Stimulated activated naive CD4-positive, alpha-beta T cell treated with Interleukin-2 at 50 U/mL for 16 hours (primary cell): ENCODE measurements around the gene N4BP2L2.

Source experiments
- DNase-seq: peaks from one replicate; lab custom pipeline; 2025; lab: John Stamatoyannopoulos, UW

N4BP2L2 gene

DNA sequence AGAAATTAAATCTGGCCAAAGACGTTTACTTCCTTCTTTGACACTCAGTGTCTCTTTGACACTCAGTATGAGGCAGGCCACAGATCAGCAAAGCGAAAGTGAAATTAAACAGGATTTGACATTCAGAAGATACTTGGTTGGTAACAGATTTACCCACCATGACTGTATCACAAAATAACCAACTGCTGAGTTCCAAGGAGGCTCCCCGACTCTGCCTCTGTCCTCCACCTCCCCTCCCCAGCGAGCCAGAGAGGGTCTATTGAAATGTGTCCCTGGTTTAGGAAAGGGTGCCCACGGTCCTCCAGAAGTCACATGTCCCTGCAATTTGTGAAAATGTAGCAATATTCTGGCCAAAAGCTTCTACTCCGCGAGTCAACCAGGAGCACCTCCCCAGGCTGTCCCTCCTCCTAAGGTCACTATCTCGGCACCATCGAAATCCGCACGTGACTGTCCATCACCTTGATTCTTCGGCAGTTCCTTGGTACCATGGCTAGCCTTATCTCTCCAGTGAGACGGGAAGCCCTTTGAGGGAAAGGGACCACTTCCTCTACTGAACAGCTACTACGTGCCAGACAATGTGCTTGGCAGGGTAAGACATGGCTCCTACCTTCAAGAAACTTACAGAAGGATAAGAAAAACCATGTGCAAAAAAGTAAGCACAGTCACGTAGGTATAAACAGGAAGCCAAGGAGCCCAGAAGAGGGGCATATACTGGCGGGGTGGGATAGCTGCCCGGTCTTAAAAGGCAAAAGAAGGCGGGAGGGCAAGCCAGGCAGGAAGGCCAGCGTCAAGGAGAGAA, 112.2 kb downstream of the N4BP2L2 start:
- peak; percentile 25 for DNase-seq

DNA sequence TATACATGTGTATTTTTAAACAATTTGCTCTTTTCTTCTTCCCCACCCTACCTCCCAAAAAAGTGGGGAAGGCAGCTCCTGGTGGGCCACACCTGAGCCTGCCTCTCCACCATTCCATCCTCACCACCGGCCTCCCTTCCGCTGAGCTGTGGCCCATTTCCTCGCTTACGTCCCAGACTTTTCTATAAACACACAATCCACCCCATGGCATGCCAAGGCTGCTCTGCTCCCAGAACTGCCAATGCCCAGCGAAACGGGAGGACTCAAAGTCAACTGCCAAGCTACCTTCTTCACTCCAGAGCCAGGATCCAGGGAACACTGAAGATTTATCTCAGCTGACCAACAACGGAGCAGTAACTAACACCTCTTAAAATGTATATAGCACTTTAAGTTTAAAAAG, 113.4 kb downstream of the N4BP2L2 start:
- no peak for DNase-seq

DNA sequence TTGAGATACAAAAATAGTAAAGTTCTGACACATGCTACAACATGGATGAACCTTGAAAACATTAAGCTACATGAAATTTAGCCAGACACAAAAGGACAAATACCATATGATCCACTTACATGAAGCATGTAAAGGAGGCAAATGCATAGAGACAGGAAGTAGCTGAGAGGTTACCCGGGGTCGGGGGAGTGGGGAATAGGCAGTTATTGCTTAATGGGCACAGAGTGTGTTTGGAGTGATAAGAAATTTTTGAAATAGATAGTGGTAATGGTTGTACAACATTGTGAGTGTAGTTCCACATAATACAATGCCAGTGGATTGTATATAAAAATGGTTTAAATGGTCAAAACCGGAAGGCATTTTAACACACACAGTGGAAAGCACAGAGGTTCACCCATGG, 115.0 kb downstream of the N4BP2L2 start:
- DNase-seq, result no peak

GRCh38 chr13:32419862-32420261, 118.7 kb downstream of the N4BP2L2 start:
- no peak for DNase-seq

GRCh38 chr13:32417995-32418394, 120.6 kb downstream of the N4BP2L2 start:
- DNase-seq, result no peak

DNA sequence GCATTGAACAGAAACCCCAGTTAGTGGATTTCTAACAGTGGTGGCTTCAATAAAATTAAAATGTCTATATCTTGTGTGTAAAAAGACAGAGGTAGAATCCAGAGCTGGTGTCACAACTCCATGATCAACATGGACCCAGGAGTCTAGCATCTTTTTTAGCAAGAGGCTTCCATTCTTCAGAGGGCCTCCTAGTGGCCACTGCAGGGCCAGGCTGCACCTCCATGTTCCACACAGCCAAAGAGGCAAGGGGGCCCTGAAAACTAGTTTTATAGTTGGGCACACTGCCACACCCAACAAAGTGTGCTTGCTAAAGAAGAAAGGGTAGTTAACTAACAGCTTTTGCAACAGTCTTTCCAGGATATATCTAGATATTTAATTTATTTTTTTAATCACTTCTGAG, 123.6 kb downstream of the N4BP2L2 start:
- no peak for DNase-seq

- no peak for DNase-seq
Measured at GRCh38 chr13:32414580-32414979, 124.0 kb downstream of the N4BP2L2 start.

GRCh38 chr13:32413284-32413683, 125.3 kb downstream of the N4BP2L2 start:
- DNase-seq, result no peak

DNA sequence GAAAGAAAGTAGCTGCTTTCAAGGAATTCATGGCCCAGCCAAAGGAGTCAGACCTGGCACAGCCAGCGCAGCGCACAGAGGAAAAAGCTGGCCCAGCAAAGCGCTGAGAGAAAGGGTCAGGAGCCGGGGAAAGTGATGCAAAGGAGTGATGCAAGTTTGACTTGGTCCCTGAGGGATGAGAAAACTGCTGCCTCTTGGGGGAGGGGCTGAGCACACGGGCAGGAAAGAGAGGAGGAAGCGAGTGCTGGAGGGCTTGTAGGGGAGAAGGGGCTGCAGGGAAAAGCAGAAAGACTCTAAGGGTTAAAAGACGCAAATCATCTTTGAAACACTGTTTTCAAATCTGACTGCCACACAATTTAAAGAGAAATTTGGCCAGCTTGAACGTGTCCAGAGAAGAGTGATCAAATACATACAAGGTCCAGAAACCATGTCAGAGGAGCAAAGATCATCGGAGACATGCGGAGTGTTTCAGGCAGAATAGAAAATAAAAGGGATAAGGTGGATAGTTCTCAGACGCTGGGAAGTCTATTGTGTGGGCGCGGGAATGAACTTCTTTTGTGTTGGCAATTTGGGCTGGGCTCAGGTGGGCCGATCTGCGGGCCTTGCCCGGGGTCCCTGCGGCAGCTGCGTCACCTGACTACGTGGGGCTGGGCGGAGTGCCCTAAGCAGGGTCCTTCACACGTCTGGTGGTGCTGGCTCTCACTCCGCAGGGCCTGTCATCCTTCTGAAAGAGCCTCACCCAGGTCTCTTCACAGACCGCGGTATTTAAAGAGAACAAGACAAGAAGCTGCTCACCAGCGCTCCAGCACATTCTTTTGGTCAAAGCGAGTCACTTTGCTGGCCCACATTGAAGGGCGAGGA, 128.8 kb downstream of the N4BP2L2 start:
- no peak for DNase-seq

- no peak for DNase-seq
Measured at GRCh38 chr13:32409001-32409313, 129.6 kb downstream of the N4BP2L2 start.

GRCh38 chr13:32408296-32409000, 130.1 kb downstream of the N4BP2L2 start:
- no peak for DNase-seq

- DNase-seq, result no peak
Measured at GRCh38 chr13:32407854-32408253, 130.7 kb downstream of the N4BP2L2 start.

DNA sequence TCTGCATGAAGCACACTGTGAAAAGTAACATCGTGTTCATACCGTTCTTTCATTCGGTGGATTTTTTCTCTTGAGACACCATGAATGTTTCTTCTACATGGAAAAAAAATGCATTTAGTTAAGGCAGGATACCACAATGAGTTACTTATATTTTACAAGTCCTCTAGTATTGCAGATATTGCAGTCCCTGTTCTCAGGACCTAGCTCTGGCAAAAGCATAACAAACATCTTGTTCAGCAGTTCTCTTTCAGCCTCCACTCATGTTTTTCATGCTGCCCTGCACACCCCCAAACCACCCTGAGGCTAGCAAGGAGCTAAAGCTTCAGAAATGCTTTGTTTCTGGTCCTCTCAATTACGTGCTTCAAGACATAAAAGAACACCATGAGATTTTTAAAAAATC, 135.5 kb downstream of the N4BP2L2 start:
- no peak for DNase-seq

- DNase-seq, result no peak
Measured at GRCh38 chr13:32391101-32391619, 147.4 kb downstream of the N4BP2L2 start.

DNA sequence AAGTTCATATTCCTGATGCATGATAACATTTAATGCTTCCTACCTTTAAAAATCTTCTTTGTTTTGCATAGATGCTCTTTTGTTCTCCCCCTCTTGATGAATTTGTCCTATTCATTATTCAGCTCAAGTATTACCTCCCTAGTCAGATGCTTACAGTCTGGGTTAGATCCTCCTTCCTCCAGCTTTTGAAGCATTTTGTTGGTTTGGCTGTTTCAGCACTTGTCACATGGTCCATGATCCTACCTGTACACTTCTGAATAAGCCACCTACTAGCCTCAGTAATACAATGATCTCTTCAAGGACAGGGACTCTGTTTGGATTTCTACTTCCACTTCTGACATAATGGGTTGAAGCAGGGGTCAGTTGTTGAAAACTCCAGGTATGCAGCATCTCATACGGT, 148.1 kb downstream of the N4BP2L2 start:
- no peak for DNase-seq

- no peak for DNase-seq
Measured at GRCh38 chr13:32390048-32390447, 148.5 kb downstream of the N4BP2L2 start.

DNA sequence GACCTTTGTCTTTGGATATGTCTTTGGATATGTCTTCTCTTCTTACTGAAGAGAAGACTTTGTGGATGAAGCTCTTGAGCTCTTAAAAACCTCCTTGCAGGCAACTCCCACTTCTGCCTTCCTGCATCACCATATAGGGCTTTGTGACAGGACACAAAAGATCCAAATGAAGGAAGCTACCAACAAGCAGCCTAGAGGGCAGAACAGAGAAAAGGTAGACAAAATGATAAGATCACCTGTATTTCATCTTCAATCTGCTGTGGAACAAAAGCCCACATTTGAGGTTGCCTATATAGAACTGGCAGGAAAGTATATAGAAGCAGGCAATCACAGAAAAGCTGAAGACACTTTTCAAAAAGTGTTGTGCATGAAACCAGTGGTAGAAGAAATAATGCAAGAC, 153.2 kb downstream of the N4BP2L2 start:
- no peak for DNase-seq

DNA sequence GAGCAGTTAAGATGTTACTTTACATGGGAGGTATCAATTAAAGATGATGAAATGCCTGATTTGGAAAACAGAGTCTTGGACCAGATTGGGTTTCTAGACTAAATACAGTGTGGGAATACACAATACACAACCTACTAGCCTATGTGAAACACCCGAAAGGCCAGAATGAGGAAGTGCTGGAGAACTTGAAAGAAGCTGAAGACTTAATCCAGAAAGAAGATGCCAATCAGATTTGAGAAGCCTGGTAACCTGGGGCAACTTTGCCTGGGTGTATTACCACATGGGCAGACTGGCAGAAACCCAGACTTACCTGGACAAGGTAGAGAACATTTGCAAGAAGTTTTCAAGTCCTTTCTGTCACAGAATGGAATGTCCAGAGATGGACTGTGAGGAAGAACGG, 153.9 kb downstream of the N4BP2L2 start:
- no peak for DNase-seq

- no peak for DNase-seq
Measured at GRCh38 chr13:32383836-32384618, 154.6 kb downstream of the N4BP2L2 start.
